Activated CD4-positive, CD25-positive, alpha-beta regulatory T cell treated with anti-CD3 and anti-CD28 coated beads, Interleukin-2, amount 50 U/mL, for 72 hours (primary cell): ENCODE results near the gene TRO.

Source experiments
- DNase-seq: peaks from one replicate; pipeline ENCODE4 v3.0.0; 2021

The TRO gene

DNA sequence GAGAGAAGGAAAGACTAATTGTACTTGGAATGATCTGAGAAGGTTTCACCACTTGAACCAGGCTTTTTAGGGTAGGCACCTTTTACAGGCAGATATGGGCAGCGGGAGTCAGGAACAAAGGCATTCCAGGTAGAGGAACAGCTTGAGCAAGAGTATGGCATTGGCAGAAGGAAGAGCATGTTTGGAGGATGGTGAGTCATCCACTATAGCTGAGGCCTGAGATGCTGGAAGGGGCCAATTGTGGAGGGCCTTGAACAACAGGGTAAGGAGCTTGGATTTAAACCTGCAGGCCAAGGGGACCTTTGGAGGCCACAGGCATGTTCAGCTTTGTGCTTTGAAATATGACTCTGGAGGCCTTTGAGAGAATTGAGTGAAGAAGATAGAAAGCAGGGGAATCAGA, 41.1 kb downstream of the TRO start:
- DNase-seq, result no peak

DNA sequence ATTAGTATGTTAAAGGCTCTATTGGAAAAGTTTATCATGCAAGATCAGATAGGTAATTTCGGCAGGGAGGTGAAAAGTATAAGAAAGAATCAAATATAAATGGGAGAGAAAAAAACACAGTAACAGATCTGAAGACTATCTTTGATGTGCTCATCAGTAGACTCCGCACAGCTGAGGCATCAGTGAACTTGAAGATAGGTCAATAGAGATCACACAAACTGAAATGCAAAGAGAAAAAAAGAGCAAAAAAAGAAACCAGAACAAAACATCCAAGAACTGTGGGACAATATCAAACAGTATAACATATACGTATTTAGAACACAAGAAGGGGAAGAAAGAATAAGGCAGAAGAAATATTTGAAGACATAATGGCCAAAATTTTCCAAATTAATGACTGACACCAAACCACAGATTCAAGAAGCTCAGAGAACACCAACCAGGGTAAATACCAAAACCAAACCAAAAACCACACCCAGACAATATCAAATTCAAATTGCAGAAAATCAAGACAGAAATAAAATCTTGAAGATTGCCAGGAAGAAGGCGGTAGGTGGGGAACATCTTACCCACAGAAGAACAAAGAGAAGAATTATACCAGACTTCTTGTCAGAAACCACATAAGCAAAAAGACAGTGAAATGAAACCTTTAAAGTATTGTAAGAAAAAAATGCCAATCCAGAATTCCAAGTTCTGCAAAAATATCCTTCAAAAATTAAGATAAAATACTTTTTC, 44.3 kb downstream of the TRO start:
- no peak for DNase-seq

DNA sequence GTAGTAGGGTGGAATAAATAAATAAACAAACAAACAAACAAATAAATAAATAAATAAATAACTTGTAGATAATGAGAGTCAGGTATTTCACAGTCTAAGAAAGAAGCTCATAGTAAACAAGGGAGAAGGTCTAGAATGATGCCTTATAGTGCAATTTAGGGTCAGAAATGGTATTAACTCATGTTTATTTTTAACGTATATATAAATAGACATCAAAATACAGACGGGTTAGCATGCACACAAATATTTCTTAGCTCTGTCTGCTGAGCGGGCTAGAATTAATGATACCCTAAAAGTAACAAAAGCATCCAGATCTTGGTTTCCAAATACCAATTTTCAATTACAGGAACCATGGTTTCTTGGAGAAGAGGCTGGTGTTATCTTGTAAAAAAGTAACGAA, 56.8 kb downstream of the TRO start:
- DNase-seq, result no peak

DNA sequence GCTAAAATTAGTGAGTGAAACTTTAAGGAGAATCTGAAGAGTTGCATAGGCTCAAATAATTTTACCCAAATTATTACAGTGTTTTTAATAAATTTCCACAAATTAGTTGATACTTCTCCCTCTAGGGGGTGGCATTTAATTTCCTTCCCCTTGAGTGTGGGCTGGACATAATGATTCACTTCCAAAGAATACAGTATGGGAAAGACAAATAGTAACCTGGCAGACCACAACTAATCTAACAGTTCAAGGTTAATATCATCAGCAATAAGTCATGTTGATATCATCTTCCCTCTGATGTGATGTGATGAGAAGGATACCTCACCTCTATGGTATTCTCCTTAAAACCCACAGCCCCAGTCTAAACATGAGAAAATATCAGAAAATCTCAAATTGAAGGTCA, 57.8 kb downstream of the TRO start:
- DNase-seq, result no peak

DNA sequence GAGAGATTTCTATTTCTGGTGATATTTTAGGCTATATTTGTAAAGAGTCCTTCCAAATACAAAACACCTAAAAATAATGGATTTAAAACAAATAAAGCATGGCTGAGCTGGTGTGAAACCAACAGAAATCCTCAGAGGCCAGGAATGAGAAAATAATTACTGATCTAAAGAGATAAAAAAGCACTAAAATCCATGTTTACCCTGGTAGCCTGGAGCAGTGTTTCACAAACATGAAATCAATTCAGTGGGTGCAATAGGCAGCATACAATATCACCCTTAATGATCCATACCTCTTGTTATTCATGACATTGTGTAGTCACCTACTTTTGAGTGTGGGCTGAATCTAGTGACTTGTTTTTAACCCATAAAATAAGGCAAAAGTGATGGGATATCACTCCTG, 58.8 kb downstream of the TRO start:
- DNase-seq, result no peak

DNA sequence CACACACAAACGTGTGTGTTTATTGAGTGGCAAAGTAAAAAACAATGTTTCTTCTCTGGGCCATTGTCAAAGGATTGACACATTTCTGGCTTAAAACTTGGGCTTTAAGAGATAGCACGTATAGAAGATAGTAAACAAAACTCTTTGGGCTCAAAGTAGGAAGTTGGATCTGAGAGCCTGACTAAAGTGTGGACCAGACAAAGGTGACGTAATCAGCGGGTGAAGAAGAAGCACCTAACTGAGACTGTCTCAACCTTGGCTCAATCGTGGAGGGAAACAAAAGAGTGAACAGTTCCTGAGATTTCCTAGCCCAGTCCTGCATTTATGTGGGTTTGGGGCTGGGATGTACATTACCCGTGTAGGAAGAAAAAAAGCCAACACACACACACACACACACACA, 59.7 kb downstream of the TRO start:
- no peak for DNase-seq
